Endothelial cell of umbilical vein (primary cell): Measurements from ENCODE around the gene GHRH. TPM values are rescaled to one million over a fixed set of nuclear protein-coding genes. Genes with fewer than 3 reads are reported as not detected.

Source experiments
- BruUV-seq: library from RNA; stranded (reverse); fragments of 400-500 nt; replicated peaks from 2 replicates; lab custom pipeline; 2021; lab: Mats Ljungman, UMichigan
- CTCF ChIA-PET: fragments of 300-600, 350-600 bp; sonication (Branson Sonifier 250); formaldehyde crosslinking; loops from one replicate; lab custom pipeline; 2021; ENCODE audit warnings: antibody characterized with exemption, inconsistent platforms; lab: Charles Lee
- POLR2A ChIA-PET: fragments of 300-600, 350-600 bp; sonication (Branson Sonifier 250); formaldehyde crosslinking; loops from one replicate; lab custom pipeline; 2021; ENCODE audit warnings: antibody characterized with exemption, inconsistent platforms; lab: Charles Lee
- DNase-seq: peaks from one replicate; pipeline ENCODE4 v3.0.0-alpha.2; 2011; ENCODE audit warnings: low read depth, low spot score
- FAIRE-seq: peaks from 2 replicates; lab custom pipeline; 2011; peaks lifted over from hg19 to GRCh38; lab: Jason Lieb, UNC
- H2AFZ ChIP-seq: 2 replicates; pipeline ENCODE4 v1.6.0; 2012; ENCODE audit warnings: low read depth, low read length, control low read depth, inconsistent platforms
- H3K27ac ChIP-seq: 2 replicates; pipeline ENCODE4 v1.5.1; 2011; ENCODE audit warnings: low read depth, mild to moderate bottlenecking, control low read depth, low read length, moderate library complexity; ENCODE audit not compliant: insufficient read depth
- H3K27me3 ChIP-seq, 2 experiments: 2 replicates each; pipeline versions ENCODE4 v1.6.0 to v1.6.1; 2011; ENCODE audit warnings: low read length in 2 of 2, mixed read lengths in 1 of 2; ENCODE audit not compliant: control insufficient read depth in 2 of 2, insufficient read depth in 2 of 2
- H3K36me3 ChIP-seq, 2 experiments: 2 replicates in 1 of 2; 3 replicates in 1 of 2; pipeline ENCODE4 v1.5.1; 2011; ENCODE audit warnings: low read length in 2 of 2, mild to moderate bottlenecking in 1 of 2, moderate library complexity in 1 of 2; ENCODE audit not compliant: control insufficient read depth in 2 of 2, insufficient read depth in 2 of 2; ENCODE audit errors: extremely low read depth in 1 of 2
- H3K4me1 ChIP-seq: 3 replicates; pipeline ENCODE4 v1.5.1; 2011; ENCODE audit warnings: mild to moderate bottlenecking, low read length; ENCODE audit not compliant: control insufficient read depth, insufficient read depth; ENCODE audit errors: extremely low read depth
- H3K4me2 ChIP-seq: 2 replicates; pipeline ENCODE4 v1.6.1; 2011; ENCODE audit warnings: low read length, control low read depth, mixed read lengths; ENCODE audit not compliant: insufficient read depth
- H3K4me3 ChIP-seq, 3 experiments: fragments of 200-600 bp in 1 of 3; sonication (generic), shearing (Covaris generic) in 1 of 3; replicated peaks in 1 of 3; 2 replicates each; pipeline ENCODE4 v1.5.1; 2011 to 2016; ENCODE audit warnings: control low read depth in 3 of 3, low read length in 3 of 3, mild to moderate bottlenecking in 2 of 3, inconsistent platforms in 1 of 3, low read depth in 1 of 3, moderate library complexity in 1 of 3; ENCODE audit not compliant: insufficient read depth in 1 of 3
- H3K79me2 ChIP-seq: 2 replicates; pipeline ENCODE4 v1.6.0; 2012; ENCODE audit warnings: low read length, inconsistent platforms; ENCODE audit not compliant: control insufficient read depth, insufficient read depth
- H3K9ac ChIP-seq: replicated peaks from 2 replicates; pipeline ENCODE3; 2011; ENCODE audit warnings: low read length, control low read depth; ENCODE audit not compliant: insufficient read depth; ENCODE audit errors: extremely low read depth
- H3K9me1 ChIP-seq: replicated peaks from 3 replicates; pipeline ENCODE4 v1.6.0; 2011; ENCODE audit warnings: mild to moderate bottlenecking, low read length; ENCODE audit not compliant: control insufficient read depth, insufficient read depth; ENCODE audit errors: extremely low read depth
- H3K9me3 ChIP-seq: replicated peaks from 2 replicates; pipeline ENCODE4 v1.5.1; 2012; ENCODE audit warnings: low read length, inconsistent platforms; ENCODE audit not compliant: control insufficient read depth, insufficient read depth
- H4K20me1 ChIP-seq: replicated peaks from 2 replicates; pipeline ENCODE3; 2011; ENCODE audit warnings: mild to moderate bottlenecking, low read length; ENCODE audit not compliant: control insufficient read depth, insufficient read depth; ENCODE audit errors: extremely low read depth
- EZH2 ChIP-seq: IDR thresholded peaks from 2 replicates; pipeline ENCODE4 v1.6.1; 2012; ENCODE audit warnings: borderline replicate concordance, low read depth, mild to moderate bottlenecking, moderate library complexity, low read length, inconsistent platforms; ENCODE audit not compliant: severe bottlenecking
- FOS ChIP-seq: IDR thresholded peaks from 2 replicates; pipeline ENCODE4 v1.6.1; 2011; ENCODE audit warnings: mild to moderate bottlenecking, low read length, moderate library complexity, borderline replicate concordance; ENCODE audit not compliant: insufficient read depth
- GATA2 ChIP-seq: IDR thresholded peaks from 2 replicates; pipeline ENCODE4 v1.7.0; 2011; ENCODE audit warnings: low read depth, mild to moderate bottlenecking, moderate library complexity, mixed read lengths, low read length; ENCODE audit not compliant: insufficient read length, insufficient read depth
- JUN ChIP-seq: IDR thresholded peaks from 2 replicates; pipeline ENCODE4 v1.6.1; 2011; ENCODE audit warnings: borderline replicate concordance, low read depth; ENCODE audit not compliant: insufficient read length, insufficient read depth
- MYC ChIP-seq: IDR thresholded peaks from one replicate; pipeline ENCODE4 v1.6.1; 2011; ENCODE audit warnings: mild to moderate bottlenecking, low read depth, low read length
- POLR2A ChIP-seq: IDR thresholded peaks from 2 replicates; pipeline ENCODE4 v1.6.1; 2012; ENCODE audit warnings: low read depth, mild to moderate bottlenecking, control low read depth, low read length
- POLR2AphosphoS5 ChIP-seq: IDR thresholded peaks from 2 replicates; pipeline ENCODE4 v1.6.1; 2012; ENCODE audit warnings: low read depth, mild to moderate bottlenecking, control low read depth, low read length, moderate library complexity; ENCODE audit not compliant: insufficient read depth
- dilution Hi-C: fragments of 300-500 bp; cut with MboI; formaldehyde crosslinking; loops from one replicate; pipeline ENCODE4 v1.15.0; 2019; ENCODE audit warnings: low sequenced_read_pairs; ENCODE audit not compliant: extremely low pct_ligation_motif_present
- intact Hi-C: fragments of 100-400 bp; cut with micrococcal nuclease; formaldehyde crosslinking; loops from one replicate; pipeline ENCODE4 v1.10.0; 2022
- polyA plus RNA-seq, 4 experiments: library from polyadenylated mRNA; depleted of rRNA in 3 of 4; stranded (reverse) in 3 of 4; unstranded in 1 of 4; fragments of >200 nt; gene quantifications; 2 replicates each; pipeline versions ENCODE4 v1.2.1 to v1.2.3, GENCODE V29; 2011 to 2012; ENCODE audit warnings: missing spikeins in 1 of 4
- total RNA-seq: library from RNA; stranded (reverse); gene quantifications from 2 replicates; pipeline ENCODE4 v1.2.3, GENCODE V29; 2021
- TF ChIP-seq, protein P1 (sequence below): IDR thresholded peaks from 2 replicates; pipeline ENCODE4 v1.6.1; 2011; ENCODE audit not compliant: insufficient read depth, insufficient read length
- TF ChIP-seq, protein P2 (sequence below), 2 donors: IDR thresholded peaks; 1 replicate in 1 of 2; 2 replicates in 1 of 2; pipeline ENCODE4 v1.5.1; 2011; ENCODE audit warnings: low read length in 2 of 2, mild to moderate bottlenecking in 2 of 2, moderate library complexity in 2 of 2, control low read depth in 1 of 2, inconsistent platforms in 1 of 2, low read depth in 1 of 2; ENCODE audit not compliant: insufficient read depth in 1 of 2; ENCODE audit errors: extremely low read depth in 1 of 2

Gene GHRH
- total and polyA plus RNA-seq, 2 donors (not counting 3 experiments of a cell fraction or from before 2014, with no cell fraction given): not detected

DNA sequence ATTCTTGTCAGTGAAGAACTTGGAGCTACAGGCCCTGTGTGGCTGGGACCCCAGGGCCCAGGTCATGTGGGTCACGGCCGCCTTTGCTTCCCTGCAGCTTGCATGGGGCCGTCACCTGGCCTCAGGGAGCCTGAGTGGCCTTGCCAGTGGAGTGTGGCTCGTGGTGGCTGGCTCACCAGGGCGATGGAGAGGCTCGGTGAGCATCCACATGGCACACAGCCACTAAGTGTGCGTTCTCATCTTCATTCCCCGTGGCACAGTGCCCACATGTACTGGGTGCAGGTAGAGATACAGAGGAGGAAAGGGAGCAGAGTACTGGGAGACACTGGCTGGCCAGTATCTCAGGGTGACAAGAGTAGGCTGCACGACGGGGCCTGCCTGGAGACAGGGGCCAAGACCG, 49.3 kb upstream of the GHRH start:
- Histone ChIP-seq H3K4me1 (no peaks in the 10 kb centered on the region), H3K27ac (no peak overlapping the region), H3K9me1 (no peaks in the 10 kb centered on the region), H3K79me2 (peaks cover 2% of the 10 kb centered on the region), H3K27me3 (no peaks in the 10 kb centered on the region), H3K36me3 (peaks cover 3 to 10% of the 10 kb centered on the region in 2 experiments), H3K9ac (no peak overlapping the region), H3K9me3 (no peaks in the 10 kb centered on the region), H2AFZ (no peak overlapping the region), H4K20me1 (no peaks in the 10 kb centered on the region), H3K4me2 (no peak overlapping the region), H3K4me3 (no peak overlapping the region)
- BruUV-seq: no TSS peak
- CTCF ChIA-PET: no interaction called here
- DNase-seq (no peak), FAIRE-seq (no peak)
- POLR2A ChIA-PET: no interaction called here
- no peak for TF ChIP-seq FOS
- TF ChIP-seq MYC: no peak
- no peak for TF ChIP-seq EZH2
- TF ChIP-seq POLR2AphosphoS5: no peak
- TF ChIP-seq POLR2A: no peak
- TF ChIP-seq GATA2: no peak
- no peak for TF ChIP-seq JUN
- TF ChIP-seq, protein P1, sequence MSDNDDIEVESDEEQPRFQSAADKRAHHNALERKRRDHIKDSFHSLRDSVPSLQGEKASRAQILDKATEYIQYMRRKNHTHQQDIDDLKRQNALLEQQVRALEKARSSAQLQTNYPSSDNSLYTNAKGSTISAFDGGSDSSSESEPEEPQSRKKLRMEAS: no peak
- TF ChIP-seq, protein P2, sequence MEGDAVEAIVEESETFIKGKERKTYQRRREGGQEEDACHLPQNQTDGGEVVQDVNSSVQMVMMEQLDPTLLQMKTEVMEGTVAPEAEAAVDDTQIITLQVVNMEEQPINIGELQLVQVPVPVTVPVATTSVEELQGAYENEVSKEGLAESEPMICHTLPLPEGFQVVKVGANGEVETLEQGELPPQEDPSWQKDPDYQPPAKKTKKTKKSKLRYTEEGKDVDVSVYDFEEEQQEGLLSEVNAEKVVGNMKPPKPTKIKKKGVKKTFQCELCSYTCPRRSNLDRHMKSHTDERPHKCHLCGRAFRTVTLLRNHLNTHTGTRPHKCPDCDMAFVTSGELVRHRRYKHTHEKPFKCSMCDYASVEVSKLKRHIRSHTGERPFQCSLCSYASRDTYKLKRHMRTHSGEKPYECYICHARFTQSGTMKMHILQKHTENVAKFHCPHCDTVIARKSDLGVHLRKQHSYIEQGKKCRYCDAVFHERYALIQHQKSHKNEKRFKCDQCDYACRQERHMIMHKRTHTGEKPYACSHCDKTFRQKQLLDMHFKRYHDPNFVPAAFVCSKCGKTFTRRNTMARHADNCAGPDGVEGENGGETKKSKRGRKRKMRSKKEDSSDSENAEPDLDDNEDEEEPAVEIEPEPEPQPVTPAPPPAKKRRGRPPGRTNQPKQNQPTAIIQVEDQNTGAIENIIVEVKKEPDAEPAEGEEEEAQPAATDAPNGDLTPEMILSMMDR (IDR thresholded peaks at IDR 0.05; ENCODE audit: extremely low read depth in 1 of 2, insufficient read depth in 1 of 2, low read depth in 1 of 2, low read length in 2 of 2): no peak
- dilution Hi-C loops: no loop called here
- intact Hi-C loops: no loop called here
